ENCODE results near the gene CRHR1. TPM values are rescaled to one million over a fixed set of nuclear protein-coding genes. Genes with fewer than 3 reads are reported as not detected.

Gene CRHR1
- total and polyA plus RNA-seq, 10 of the 15 experiments (the other 5 are each of a cell fraction or from before 2014, with no cell fraction given), result 0.08 TPM; not detected in 9

DNA sequence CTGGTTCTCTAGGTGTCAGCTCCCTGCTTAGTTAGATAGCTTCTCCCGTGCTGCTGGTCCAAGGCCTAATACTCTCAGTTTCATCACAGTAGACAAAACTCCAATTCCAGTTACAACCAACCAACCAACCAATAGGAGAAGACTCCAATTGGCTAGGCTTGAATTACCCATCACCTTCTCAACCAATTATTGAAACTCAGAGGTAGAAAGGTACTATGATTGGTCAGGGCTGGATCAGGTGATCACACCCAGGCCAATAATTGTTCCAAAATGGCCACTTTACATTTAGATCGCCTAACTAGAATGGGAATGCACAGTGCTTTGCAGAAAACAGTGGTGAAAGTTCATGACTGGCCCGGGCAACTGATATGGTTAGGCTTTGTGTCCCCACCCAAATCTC is 49.5 kb upstream of the CRHR1 start:
- WGBS (ENCODE audit: insufficient coverage, insufficient replicate concordance, low lambda C conversion rate, missing lambda C conversion rate), result 13% methylated on average over 3 of the region's 3 CpGs
- TF ChIP-seq, protein P1, sequence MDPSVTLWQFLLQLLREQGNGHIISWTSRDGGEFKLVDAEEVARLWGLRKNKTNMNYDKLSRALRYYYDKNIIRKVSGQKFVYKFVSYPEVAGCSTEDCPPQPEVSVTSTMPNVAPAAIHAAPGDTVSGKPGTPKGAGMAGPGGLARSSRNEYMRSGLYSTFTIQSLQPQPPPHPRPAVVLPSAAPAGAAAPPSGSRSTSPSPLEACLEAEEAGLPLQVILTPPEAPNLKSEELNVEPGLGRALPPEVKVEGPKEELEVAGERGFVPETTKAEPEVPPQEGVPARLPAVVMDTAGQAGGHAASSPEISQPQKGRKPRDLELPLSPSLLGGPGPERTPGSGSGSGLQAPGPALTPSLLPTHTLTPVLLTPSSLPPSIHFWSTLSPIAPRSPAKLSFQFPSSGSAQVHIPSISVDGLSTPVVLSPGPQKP (IDR thresholded peaks at IDR 0.05; ENCODE audit: low read depth, low read length), result no peak
- TF ChIP-seq KLF5 (IDR thresholded peaks at IDR 0.05; ENCODE audit: partially characterized antibody) (no peak), HDGF (IDR thresholded peaks at IDR 0.05) (no peak), IKZF1 (conservative IDR thresholded peaks at IDR 0.05) (no peak), ATF7 (IDR thresholded peaks at IDR 0.05; ENCODE audit: low read depth) (no peak), BACH1 (IDR thresholded peaks at IDR 0.05; ENCODE audit: borderline replicate concordance) (no peak), ASH2L (IDR thresholded peaks at IDR 0.05; ENCODE audit: borderline replicate concordance, low read depth) (no peak)
- no peak overlapping the region for H3K4me2 ChIP-seq (ENCODE audit: control insufficient read depth, insufficient read depth)
- in situ Hi-C loops (cut with MboI) (no loop called here), intact Hi-C loops (cut with micrococcal nuclease; ENCODE audit: unreplicated experiment) (no loop called here)
- POLR2A ChIA-PET, result no interaction called here
- DNase-seq (ENCODE audit: low read depth, low spot score) (no peak), ATAC-seq (no peak), FAIRE-seq (no peak)
- H3K27ac ChIP-seq (ENCODE audit: control insufficient read depth, insufficient read depth), result no peak overlapping the region
- H3K36me3 ChIP-seq (ENCODE audit: control insufficient read depth in 2 of 2, insufficient read depth in 2 of 2, low read length in 1 of 2), result no peaks in the 10 kb centered on the region
- no peak overlapping the region for H3K9ac ChIP-seq (ENCODE audit: control insufficient read depth, insufficient read depth, low read length)
- RAD21 ChIA-PET (ENCODE audit: unreplicated experiment), result no interaction called here
- no TSS peak for BruUV-seq (replicated peaks)
- CTCF ChIA-PET, result no interaction called here
- no peaks in the 10 kb centered on the region for H4K20me1 ChIP-seq (ENCODE audit: control insufficient read depth, insufficient read depth)
- no peak overlapping the region for H3K4me3 ChIP-seq
- no peaks in the 10 kb centered on the region for H3K79me2 ChIP-seq (ENCODE audit: control insufficient read depth, insufficient read depth, low read length)
- no peak overlapping the region for H2AFZ ChIP-seq (ENCODE audit: control insufficient read depth, low read depth, low read length)
- H3K4me1 ChIP-seq (ENCODE audit: control insufficient read depth, insufficient read depth, low read length), result no peaks in the 10 kb centered on the region
- peaks cover 2% of the 10 kb centered on the region; the same call in 2 of the 3 replicates for H3K9me3 ChIP-seq (replicated peaks; ENCODE audit: control insufficient read depth, insufficient read depth, low read length)
- SMC1A ChIA-PET (ENCODE audit: uncharacterized antibody, unreplicated experiment), result no interaction called here
- H3K27me3 ChIP-seq (replicated peaks in 1 of 2; ENCODE audit: control insufficient read depth in 2 of 2, insufficient read depth in 2 of 2, low read length in 1 of 2), result no peaks in the 10 kb centered on the region

DNA sequence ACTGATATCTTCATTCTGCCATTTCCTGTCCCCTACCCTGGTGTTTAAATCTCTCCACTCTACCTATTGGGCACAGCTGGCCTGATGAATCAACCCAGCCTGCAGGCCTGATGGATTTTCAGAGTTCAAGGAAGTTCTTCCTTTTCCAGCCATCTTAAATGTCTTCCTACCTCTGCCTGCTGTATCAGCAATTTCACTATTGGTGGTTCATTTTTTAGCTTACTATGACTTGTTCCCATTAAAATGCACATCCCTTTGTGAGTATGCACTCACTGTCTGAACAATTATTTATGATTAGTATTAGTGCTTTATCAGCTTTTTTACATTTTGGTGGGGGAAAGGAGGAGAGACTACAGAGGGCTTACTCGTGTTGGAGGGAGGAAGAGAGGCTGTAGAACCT is 48.6 kb upstream of the CRHR1 start:
- no peak overlapping the region for H3K4me2 ChIP-seq (ENCODE audit: control insufficient read depth, insufficient read depth)
- DNase-seq (ENCODE audit: low read depth, low spot score) (no peak), ATAC-seq (no peak), FAIRE-seq (no peak)
- no peaks in the 10 kb centered on the region for H3K79me2 ChIP-seq (ENCODE audit: control insufficient read depth, insufficient read depth, low read length)
- ChIA-PET SMC1A (ENCODE audit: uncharacterized antibody, unreplicated experiment) (no interaction called here), RAD21 (ENCODE audit: unreplicated experiment) (no interaction called here), POLR2A (no interaction called here), CTCF (no interaction called here)
- no peak overlapping the region for H3K4me3 ChIP-seq
- intact Hi-C loops (cut with micrococcal nuclease; ENCODE audit: unreplicated experiment), result no loop called here
- BruUV-seq (replicated peaks), result no TSS peak
- H3K4me1 ChIP-seq (ENCODE audit: control insufficient read depth, insufficient read depth, low read length), result no peaks in the 10 kb centered on the region
- H3K36me3 ChIP-seq (ENCODE audit: control insufficient read depth in 2 of 2, insufficient read depth in 2 of 2, low read length in 1 of 2), result no peaks in the 10 kb centered on the region
- H2AFZ ChIP-seq (ENCODE audit: control insufficient read depth, low read depth, low read length), result no peak overlapping the region
- H3K27me3 ChIP-seq (replicated peaks in 1 of 2; ENCODE audit: control insufficient read depth in 2 of 2, insufficient read depth in 2 of 2, low read length in 1 of 2), result no peaks in the 10 kb centered on the region
- in situ Hi-C loops (cut with MboI), result no loop called here
- peaks cover 2% of the 10 kb centered on the region; the same call in 2 of the 3 replicates for H3K9me3 ChIP-seq (replicated peaks; ENCODE audit: control insufficient read depth, insufficient read depth, low read length)
- no peak overlapping the region for H3K27ac ChIP-seq (ENCODE audit: control insufficient read depth, insufficient read depth)
- H4K20me1 ChIP-seq (ENCODE audit: control insufficient read depth, insufficient read depth), result no peaks in the 10 kb centered on the region
- TF ChIP-seq PAX5 (IDR thresholded peaks at IDR 0.05; ENCODE audit: borderline replicate concordance, low read depth, low read length) (no peak), NFYB (IDR thresholded peaks at IDR 0.05; ENCODE audit: insufficient read depth, low read depth, low read length) (no peak), MYB (IDR thresholded peaks at IDR 0.05; ENCODE audit: borderline replicate concordance, low read depth, low read length) (no peak), POLR2AphosphoS2 (IDR thresholded peaks at IDR 0.05; ENCODE audit: low read depth, low read length) (no peak), MYC (IDR thresholded peaks at IDR 0.05; ENCODE audit: insufficient read depth, insufficient read length, insufficient replicate concordance, low read length, severe bottlenecking) (no peak), ETV6 (conservative IDR thresholded peaks at IDR 0.05 in 1 of 2, IDR thresholded peaks at IDR 0.05 in 1 of 2; ENCODE audit: borderline replicate concordance in 1 of 2, low read depth in 1 of 2) (no peak)
- TF ChIP-seq, protein P2, sequence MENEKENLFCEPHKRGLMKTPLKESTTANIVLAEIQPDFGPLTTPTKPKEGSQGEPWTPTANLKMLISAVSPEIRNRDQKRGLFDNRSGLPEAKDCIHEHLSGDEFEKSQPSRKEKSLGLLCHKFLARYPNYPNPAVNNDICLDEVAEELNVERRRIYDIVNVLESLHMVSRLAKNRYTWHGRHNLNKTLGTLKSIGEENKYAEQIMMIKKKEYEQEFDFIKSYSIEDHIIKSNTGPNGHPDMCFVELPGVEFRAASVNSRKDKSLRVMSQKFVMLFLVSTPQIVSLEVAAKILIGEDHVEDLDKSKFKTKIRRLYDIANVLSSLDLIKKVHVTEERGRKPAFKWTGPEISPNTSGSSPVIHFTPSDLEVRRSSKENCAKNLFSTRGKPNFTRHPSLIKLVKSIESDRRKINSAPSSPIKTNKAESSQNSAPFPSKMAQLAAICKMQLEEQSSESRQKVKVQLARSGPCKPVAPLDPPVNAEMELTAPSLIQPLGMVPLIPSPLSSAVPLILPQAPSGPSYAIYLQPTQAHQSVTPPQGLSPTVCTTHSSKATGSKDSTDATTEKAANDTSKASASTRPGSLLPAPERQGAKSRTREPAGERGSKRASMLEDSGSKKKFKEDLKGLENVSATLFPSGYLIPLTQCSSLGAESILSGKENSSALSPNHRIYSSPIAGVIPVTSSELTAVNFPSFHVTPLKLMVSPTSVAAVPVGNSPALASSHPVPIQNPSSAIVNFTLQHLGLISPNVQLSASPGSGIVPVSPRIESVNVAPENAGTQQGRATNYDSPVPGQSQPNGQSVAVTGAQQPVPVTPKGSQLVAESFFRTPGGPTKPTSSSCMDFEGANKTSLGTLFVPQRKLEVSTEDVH (IDR thresholded peaks at IDR 0.05; ENCODE audit: low read depth, partially characterized antibody), result no peak
- WGBS (ENCODE audit: insufficient coverage, insufficient replicate concordance, low lambda C conversion rate, missing lambda C conversion rate), result 0% methylated on average over 1 of the region's 1 CpG
- no peak overlapping the region for H3K9ac ChIP-seq (ENCODE audit: control insufficient read depth, insufficient read depth, low read length)

All from GM12878 (cell line).